HG03439 (cell line): Measurements from ENCODE around the gene MAGI1.

ENCODE experiments used
- ATAC-seq: cut with Tn5 transposase; IDR thresholded peaks from one replicate; pipeline ENCODE4 v1.9.1; 2021; ENCODE audit warnings: mild to moderate bottlenecking, moderate library complexity; ENCODE audit not compliant: unreplicated experiment

MAGI1 gene

DNA sequence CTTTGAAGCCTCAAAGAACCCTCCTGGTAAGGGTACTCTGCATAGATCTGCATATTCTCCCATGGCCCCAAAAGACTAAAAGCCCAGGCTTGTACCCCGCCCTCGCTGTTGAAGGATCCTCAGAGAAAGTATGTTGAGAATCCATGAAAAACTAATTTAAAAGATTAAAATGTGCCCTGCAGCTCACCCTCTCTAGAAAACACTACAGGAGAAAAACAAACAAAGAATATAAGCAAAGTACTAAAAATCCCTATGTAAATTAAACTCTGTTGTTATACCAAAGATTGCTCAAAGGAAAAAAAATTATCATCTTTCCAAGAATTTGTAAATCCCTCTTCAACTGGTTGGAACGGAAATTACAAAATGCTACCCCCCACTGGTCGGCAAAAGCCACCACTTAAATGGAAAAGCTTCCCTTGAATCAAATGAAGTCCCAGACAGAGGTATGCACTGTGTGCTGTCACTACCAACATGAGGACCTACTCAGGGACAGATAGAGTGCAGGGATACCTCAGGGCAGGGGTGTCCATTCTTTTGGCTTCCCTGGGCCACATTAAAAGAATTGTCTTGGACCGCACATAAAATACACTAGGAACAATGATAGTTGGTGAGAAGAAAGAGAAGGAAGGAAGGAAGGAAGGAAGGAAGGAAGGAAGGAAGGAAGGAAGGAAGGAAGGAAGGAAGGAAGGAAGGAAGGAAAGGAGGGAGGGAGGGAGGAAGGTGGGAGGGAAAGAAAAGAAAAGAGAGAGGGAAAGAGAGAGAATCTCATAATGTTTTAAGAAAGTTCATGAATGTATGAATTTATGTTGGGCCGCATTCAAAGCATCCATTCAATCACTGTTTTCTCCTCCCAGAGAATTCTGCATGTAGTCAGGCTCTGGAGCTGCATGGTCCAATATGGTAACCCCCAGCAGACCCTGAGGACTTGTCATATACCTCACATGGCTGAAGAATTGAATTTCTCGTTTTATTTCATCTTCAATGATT is 88.1 kb downstream of the MAGI1 start:
- no peak for ATAC-seq

DNA sequence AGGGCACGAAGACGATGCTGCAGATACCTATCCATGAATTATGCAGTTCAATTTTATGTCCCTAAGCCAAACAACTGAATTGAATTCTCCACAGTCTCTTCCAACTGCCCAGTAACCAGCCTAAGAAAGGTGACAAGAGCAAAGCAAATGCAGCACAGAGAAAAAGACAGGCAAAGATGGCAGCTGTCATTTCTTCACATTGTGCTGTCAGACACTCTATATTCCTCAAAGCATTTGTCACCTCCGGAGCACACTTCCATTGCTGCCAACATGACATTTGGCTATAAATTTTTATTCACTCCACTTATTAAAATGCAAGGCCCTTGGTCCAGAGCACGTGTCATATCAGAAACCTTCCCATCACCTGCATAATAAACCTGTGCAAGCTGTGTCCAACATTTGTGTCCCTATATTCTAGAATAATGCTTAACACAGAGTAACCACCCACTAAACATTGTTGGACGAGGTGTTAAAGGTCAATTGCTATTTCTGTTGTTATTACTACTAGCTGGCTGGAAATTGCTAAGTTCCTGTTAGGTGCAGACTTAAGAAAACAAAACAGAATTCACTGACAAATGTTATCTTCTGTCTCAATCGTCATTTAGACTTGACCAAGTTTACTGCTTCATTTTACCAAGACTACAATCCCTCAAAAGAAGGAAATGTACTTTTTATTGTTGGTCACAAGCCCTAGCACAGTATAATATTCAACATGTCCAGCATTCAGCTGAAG is 89.7 kb downstream of the MAGI1 start:
- no peak for ATAC-seq

DNA sequence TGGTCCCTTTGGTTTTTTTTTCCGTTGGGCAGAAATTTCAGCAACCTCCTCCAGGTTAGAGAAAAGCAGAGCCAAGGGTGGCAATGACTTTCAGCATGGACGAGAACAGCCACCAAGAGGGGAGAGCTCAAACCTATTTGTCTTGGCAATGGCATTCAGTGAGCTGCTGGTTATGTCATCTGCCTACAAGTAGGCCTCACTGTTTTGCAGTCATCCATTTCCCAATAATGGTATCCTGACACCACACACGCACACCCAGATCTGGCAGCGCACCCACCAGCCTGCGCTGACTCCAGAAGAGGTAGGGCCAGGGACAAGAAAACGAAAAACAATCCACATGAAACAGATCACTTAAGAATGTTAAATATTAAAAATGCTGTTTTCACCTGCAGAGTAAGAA is 92.3 kb downstream of the MAGI1 start:
- ATAC-seq: no peak

DNA sequence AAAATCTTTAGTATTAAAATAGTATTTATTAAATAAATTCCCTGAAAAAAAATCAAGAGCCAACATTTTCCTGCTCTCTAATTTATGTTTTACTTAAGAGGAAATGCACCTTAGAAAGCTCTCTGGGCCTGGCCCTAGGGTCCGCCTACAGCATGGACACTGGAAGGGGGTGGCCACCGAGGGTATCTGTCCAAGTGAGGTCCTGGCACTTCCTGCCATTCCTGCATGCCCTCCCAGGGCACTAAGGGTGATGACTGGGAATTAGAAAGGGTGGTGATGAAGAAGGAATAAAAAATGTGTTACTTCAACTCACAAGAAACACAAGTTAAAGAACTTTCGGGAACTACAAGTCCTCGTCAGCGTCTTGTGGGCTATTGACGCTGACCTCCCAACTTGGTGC is 92.8 kb downstream of the MAGI1 start:
- ATAC-seq: no peak

DNA sequence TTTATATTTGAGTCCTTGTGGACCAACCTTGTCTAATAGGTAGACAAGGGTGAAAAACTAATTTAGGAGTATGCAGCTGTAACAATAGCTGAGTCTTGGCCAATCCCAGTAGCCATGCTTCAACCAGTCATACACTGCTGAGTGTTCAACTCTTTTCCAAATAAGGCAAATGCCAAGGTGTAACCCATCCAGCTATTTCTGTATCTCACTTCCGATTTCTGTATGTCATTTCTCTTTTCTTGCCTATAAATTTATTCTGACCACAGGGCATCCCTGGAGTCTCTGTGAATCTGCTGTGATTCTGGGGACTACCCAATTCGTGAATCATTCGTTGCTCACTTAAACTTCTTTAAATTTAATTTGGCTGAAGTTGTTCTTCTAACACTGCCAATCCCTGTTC is 93.2 kb downstream of the MAGI1 start:
- no peak for ATAC-seq

DNA sequence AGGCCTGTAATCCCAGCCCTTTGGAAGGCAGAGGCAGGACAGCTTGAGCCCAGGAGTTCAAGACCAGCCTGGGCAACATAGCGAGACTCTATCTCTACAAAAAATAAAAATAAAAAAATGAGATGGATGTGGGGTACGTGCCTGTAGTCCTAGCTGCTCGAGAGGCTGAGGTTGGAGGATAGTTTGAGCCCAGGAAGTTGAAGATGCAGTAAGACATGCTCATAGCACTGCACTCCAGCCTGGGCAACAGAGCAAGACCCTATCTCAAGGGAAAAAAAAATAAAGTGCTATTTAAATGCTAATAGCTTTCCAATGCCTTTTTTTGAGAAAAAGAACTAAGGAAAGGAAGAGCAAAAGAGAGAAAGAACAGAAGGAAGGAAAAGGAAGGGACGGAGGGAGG is 94.5 kb downstream of the MAGI1 start:
- ATAC-seq: no peak

DNA sequence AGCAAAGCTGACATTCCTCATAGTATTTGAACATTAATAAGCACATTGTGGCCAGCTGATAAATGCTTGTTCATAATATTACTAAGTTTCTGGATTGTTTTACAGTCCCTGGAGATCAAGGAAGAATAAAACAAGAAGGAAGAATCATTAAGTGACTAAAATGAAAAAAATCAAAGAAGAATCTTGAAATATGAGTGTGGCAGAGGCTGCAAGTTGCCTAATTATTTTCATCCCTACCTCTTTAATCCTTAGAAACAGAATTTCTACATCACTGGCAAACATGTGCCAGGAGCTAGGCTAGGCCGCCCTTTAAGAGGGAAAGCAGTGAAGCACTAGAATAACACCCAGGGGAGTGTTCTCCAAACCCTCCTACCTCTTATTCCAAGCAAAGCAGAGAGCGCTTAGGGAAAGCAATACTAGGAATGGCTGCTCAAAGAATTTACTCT is 98.9 kb downstream of the MAGI1 start:
- ATAC-seq: no peak

DNA sequence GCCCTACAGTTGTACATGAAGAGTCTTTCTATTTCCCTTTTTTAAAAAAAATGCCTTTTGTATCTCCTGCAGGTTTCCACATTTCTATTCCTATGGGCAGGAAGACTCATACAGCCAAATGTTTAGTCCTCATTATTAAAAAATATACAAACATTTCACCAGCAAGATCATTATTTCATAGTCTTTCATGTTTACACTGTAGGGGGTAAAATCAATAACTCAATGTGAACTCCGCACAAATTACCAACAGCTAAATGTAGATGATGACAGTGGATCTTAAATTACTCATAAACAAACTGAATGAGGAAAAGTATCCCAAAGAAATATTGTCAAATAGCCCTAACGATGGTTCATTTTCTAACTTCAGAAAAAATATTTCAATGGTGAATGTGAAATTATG is 99.5 kb downstream of the MAGI1 start:
- ATAC-seq: no peak

DNA sequence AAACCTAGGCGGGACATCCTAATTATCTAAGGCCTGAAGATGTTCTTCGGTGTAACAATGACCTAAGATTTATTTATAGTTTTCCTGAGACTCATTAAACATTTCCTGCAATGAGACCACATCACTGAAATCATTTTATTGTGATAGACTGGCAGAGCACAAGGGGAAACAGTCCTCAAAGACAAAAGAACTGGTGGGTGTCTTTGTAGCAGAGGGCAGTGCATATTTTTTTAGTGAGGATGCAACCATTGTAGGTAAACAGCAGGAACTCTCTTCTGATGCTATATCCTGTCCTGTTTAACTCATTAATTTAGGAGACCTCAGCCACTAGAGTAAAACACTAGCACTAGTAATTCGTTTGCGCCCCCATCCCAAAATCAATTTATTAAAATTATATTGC is 100.0 kb downstream of the MAGI1 start:
- ATAC-seq: no peak

DNA sequence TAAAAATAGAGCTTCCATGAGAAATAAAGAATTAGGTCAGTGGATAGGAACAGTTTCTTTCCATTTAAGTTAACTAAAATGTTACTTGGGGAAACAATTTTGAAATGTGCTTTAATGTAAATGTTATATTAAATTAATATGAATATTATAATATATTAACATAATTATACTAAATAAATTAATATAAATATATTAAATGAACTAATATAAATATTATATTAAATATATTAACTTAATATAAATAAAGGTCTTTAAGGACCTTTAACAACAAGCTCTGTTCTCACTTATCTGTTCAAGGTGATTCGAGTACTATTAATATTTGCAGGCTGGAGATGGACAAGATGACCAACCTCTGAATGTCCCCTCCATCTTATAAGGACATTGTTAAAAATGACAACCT is 100.6 kb downstream of the MAGI1 start:
- ATAC-seq: no peak

DNA sequence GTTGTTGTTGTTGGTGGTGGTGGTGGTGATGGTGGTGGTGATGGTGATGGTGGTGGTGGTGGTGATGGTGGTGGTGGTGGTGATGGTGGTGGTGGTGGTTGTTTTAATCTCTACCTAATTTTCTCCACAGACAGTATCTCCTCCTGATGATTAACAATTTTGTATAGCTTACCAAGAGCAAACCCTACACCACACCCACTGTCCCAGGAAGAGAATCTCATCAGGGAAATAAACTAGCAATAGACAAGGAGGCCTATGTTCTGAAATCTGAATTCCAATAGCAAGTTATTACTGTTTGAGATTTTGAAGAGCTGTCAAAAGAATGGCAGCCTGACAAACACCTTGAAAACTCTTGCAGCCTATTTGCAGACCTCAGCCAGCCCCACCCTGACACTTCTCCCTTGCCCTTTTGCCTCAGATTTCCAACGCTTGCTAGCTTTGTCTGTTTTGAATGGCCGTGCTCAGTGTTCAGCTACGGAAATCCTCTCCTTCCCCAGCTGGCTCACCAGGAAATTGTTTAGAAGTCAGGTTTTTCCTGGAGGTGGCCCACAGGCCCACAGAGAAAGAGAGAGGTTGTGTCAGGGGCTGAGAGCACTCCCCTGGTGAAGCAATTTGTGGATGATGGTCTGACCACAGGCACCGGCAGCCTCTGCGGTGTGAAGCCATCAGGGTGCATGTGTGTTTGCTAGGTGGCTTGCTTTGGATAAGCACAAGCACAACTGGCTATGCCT is 101.6 kb downstream of the MAGI1 start:
- ATAC-seq: no peak

DNA sequence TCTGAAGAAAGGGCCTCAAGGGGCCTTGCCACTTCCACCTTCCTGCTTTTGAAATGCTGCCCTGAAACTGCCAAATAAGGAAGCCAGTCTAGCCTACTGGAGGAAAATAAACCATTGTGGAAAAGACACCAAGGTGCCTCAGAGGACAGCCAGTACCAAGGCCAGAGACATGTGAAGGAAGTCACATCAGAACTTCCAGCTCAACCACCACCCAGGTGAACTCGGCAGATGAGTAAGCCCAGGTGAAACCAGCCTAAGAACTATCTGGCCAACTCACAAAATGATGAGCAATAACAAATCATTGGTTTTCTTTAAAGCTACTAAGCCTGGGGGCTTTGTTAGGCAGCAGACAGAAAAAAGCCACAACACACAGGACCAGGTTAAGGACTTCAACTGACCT is 103.0 kb downstream of the MAGI1 start:
- ATAC-seq: no peak

DNA sequence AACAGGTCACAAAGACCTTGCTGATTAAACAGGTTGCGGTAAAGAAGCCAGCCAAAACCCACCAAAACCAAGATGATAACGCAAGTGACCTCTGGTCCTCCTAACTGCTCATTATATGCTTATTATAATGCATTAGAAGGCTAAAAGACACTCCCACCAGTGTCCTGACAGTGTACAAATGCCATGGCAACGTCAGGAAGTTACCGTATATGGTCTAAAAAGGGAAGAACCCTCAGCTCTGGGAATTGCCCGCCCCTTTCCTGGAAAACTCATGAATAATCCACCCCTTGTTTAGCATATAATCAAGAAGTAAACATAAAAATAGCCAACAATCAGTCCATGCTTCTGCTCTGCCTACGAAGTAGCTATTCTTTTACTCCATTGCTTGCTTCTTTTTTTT is 108.1 kb downstream of the MAGI1 start:
- no peak for ATAC-seq

DNA sequence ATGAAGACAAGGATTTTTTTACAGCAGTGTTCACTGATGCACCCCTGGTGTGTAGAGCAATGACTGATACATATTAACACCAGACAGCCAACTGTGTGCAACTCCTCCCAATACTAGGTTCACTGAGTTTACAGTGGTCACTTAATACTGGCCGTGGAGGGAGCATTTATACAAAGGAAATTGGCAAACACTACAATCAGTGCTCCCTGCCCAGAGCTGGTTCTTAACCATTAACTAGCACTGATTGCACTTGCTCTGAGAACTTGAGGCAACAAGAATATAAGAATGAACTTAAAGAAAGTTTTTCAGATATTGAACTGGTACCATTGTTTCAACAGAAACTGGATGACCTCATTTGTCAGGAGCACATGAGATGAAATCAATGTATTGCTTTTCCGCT is 110.6 kb downstream of the MAGI1 start:
- ATAC-seq: no peak

DNA sequence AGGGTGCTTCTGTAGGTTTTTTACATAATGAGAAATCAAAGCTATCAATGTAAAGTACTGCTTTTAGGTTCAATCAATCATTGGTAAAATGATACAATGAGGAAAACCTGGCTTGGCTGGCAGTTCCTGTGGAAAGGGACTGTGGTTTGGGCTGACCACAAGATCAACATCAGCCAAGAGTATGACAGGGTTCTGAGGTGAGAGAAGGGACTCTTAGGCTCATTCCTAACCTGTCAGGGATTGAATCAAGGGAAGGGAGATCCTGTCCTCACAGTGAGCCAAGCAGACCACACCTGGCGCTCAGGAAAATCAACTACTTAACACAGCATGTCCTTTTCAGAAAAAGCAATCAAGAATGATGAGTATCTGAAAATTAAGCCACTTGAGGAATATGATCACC is 111.1 kb downstream of the MAGI1 start:
- ATAC-seq: no peak

DNA sequence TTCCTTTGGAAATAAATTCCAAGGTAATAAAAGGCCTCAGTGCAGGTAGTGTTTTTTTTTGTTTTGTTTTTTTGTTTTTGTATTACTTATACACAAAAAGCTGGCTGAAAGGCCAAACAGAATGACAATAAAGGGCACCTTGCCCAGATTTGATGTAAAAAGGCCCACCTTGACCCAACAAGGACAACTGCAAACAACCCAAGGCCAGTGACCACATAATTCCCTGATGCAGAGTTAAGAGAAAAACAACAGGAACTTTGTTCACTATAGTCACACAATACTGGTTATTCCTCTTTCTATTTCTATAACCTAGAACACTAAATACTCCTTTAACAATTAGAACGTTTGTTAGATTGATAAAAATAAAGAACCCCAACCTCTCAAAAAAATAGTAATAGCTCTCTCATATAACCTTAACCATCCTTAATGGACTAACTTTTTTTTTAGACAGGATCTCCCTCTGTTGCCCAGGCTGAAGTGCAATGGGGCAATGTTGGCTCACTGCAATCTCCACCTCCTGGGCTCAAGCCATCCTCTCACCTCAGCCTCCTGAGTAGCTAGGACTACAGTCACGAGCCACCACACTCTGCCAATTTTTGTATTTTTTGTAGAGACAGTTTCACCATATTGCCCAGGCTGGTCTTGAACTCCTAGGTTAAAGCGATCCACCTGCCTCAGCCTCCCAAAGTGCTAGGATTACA is 113.3 kb downstream of the MAGI1 start:
- no peak for ATAC-seq

DNA sequence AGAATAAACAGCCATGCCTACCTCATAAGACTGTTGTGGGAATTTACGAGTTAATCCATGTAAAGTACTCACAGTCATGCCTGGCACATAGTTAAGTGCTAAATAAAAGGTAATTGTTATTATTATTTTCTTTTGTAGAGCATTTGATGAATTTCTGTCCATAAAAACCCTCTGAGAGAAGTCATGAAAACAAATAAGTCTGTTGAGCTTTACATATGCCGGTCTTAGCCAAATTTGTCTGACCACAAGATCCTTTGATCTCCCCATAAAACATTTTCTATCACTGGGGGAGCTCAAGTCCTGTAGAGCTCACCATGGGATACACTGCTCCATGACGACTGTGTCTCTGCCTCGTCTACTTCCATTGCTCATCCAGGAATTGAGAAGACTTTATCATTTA is 114.0 kb downstream of the MAGI1 start:
- no peak for ATAC-seq

DNA sequence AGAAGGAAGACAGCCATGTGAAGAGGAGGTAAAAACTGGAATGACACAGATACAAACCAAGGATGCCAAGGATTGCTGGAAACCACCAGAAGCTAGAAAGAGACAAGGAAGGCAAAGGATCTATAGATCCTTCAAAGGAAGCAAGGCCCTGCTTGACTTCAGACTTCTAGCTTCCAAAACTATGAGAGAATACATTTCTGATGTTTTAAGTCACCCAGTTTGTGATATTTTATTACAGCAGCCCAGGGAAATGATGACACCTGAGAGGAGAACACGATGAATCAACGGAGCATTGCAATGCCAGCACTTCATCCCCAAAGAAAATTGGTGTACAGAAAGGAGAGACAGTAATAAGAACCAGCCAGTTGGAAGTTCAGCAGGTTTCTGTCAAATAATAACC is 116.3 kb downstream of the MAGI1 start:
- no peak for ATAC-seq

DNA sequence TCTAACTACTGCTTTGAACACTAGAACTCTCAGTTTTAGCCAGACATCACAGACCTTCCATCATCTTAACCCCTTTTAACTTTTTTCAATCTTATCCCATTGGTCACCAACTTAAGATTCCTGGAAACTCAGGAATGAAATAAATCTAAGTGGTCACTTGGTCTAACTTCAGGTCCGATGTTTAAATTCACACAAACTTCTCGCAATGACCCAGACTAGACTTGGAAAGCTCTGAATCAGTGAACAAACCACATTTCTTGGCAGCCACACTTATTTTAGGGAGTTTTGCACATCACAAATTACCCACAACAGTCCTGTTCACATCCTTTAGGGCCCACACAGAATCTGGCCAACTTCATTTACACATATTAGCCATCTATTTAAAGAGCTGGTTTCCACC is 118.9 kb downstream of the MAGI1 start:
- no peak for ATAC-seq

DNA sequence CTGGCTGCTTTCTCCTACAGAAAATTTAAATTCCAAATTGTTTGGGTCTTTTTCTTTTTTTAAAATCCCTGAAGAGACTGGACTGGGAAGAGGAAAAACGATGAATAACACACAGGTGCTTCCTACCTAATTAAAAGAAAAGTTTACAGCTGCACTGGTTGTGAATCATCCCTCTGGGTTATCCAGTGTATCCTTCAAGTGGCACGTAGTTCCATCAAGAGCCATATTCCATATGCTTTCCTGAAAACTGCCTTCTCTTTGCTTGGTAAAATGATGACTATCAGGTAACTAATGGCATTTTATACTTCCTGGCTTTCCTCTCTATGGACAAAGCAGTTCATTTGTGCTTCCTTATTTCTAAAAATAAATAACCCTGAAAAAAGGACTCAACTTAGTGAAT is 123.2 kb downstream of the MAGI1 start:
- ATAC-seq: no peak
